H9 (cell line): Measurements from ENCODE around the gene ZNF44. TPM values are rescaled to one million over a fixed set of nuclear protein-coding genes. Genes with fewer than 3 reads are reported as not detected.

Experiments used
- DNase-seq: peaks from one replicate; pipeline ENCODE4 v3.0.0-alpha.2; 2017
- H2AFZ ChIP-seq: one replicate; pipeline ENCODE4 v1.6.1; 2013; ENCODE audit warnings: mild to moderate bottlenecking, low read length, control low read depth, moderate library complexity
- H2AK5ac ChIP-seq: 2 replicates; pipeline ENCODE4 v1.6.1; 2013; ENCODE audit warnings: low read length, control low read depth, mixed read lengths; ENCODE audit not compliant: insufficient read length
- H2BK120ac ChIP-seq: one replicate; pipeline ENCODE4 v1.6.1; 2013; ENCODE audit warnings: low read depth, mild to moderate bottlenecking, low read length, control low read depth, inconsistent platforms; ENCODE audit not compliant: poor library complexity, severe bottlenecking
- H2BK12ac ChIP-seq: 2 replicates; pipeline ENCODE4 v1.6.1; 2013; ENCODE audit warnings: low read length, control low read depth, mixed read lengths, low read depth; ENCODE audit not compliant: insufficient read length
- H2BK15ac ChIP-seq: 2 replicates; pipeline ENCODE4 v1.6.1; 2013; ENCODE audit warnings: low read depth, low read length, control low read depth
- H2BK20ac ChIP-seq: one replicate; pipeline ENCODE4 v1.6.1; 2013; ENCODE audit warnings: low read depth, mild to moderate bottlenecking, low read length, control low read depth, inconsistent platforms; ENCODE audit not compliant: poor library complexity, severe bottlenecking
- H2BK5ac ChIP-seq: 2 replicates; pipeline ENCODE4 v1.6.1; 2013; ENCODE audit warnings: low read length, control low read depth, mixed read lengths; ENCODE audit not compliant: insufficient read length
- H3K14ac ChIP-seq: 2 replicates; pipeline ENCODE4 v1.6.1; 2013; ENCODE audit warnings: low read length, control low read depth; ENCODE audit not compliant: insufficient read depth
- H3K18ac ChIP-seq: 2 replicates; pipeline ENCODE4 v1.6.1; 2013; ENCODE audit warnings: low read depth, mild to moderate bottlenecking, mixed read lengths, low read length, control low read depth; ENCODE audit not compliant: insufficient read length
- H3K23ac ChIP-seq: 2 replicates; pipeline ENCODE4 v1.6.1; 2013; ENCODE audit warnings: low read length, control low read depth, mixed read lengths, low read depth; ENCODE audit not compliant: insufficient read length
- H3K23me2 ChIP-seq: 2 replicates; pipeline ENCODE4 v1.6.1; 2013; ENCODE audit warnings: low read depth, mild to moderate bottlenecking, mixed read lengths, low read length, control low read depth; ENCODE audit not compliant: insufficient read length, poor library complexity, severe bottlenecking
- H3K27ac ChIP-seq: 2 replicates; pipeline ENCODE4 v1.5.1; 2013; ENCODE audit warnings: low read length, control low read depth, mixed read lengths, low read depth; ENCODE audit not compliant: insufficient read length
- H3K27me3 ChIP-seq: 2 replicates; pipeline ENCODE4 v1.6.1; 2013; ENCODE audit warnings: low read length, control low read depth, inconsistent platforms; ENCODE audit not compliant: insufficient read depth
- H3K4ac ChIP-seq: 2 replicates; pipeline ENCODE4 v1.6.1; 2013; ENCODE audit warnings: low read depth, mild to moderate bottlenecking, control low read depth, inconsistent platforms, low read length, moderate library complexity
- H3K4me1 ChIP-seq: 2 replicates; pipeline ENCODE4 v1.6.1; 2013; ENCODE audit warnings: low read length, control low read depth, inconsistent platforms; ENCODE audit not compliant: insufficient read depth
- H3K4me2 ChIP-seq: 2 replicates; pipeline ENCODE4 v1.6.1; 2013; ENCODE audit warnings: low read length, control low read depth, mixed read lengths; ENCODE audit not compliant: insufficient read length, insufficient read depth
- H3K56ac ChIP-seq: 2 replicates; pipeline ENCODE4 v1.6.1; 2013; ENCODE audit warnings: low read depth, mild to moderate bottlenecking, mixed read lengths, low read length, control low read depth; ENCODE audit not compliant: insufficient read length
- H3K79me1 ChIP-seq: 2 replicates; pipeline ENCODE4 v1.6.1; 2013; ENCODE audit warnings: low read depth, mild to moderate bottlenecking, moderate library complexity, low read length, control low read depth, inconsistent platforms; ENCODE audit not compliant: insufficient read depth, poor library complexity, severe bottlenecking
- H3K79me2 ChIP-seq: 2 replicates; pipeline ENCODE4 v1.6.1; 2013; ENCODE audit warnings: low read length, control low read depth, inconsistent platforms; ENCODE audit not compliant: insufficient read depth
- H3K9ac ChIP-seq: 2 replicates; pipeline ENCODE4 v1.6.1; 2013; ENCODE audit warnings: low read length, control low read depth, mixed read lengths; ENCODE audit not compliant: insufficient read length; ENCODE audit errors: extremely low read depth
- H3K9me3 ChIP-seq: one replicate; pipeline ENCODE4 v1.6.1; 2013; ENCODE audit warnings: low read depth, low read length, inconsistent platforms; ENCODE audit not compliant: control insufficient read depth
- H3T11ph ChIP-seq: one replicate; pipeline ENCODE4 v1.6.1; 2013; ENCODE audit warnings: mild to moderate bottlenecking, low read length, control low read depth, inconsistent platforms
- H4K20me1 ChIP-seq: one replicate; pipeline ENCODE4 v1.6.1; 2013; ENCODE audit not compliant: control insufficient read depth, insufficient read length, insufficient read depth
- H4K5ac ChIP-seq: 2 replicates; pipeline ENCODE4 v1.6.1; 2013; ENCODE audit warnings: low read depth, mild to moderate bottlenecking, mixed read lengths, low read length, control low read depth; ENCODE audit not compliant: insufficient read length
- H4K8ac ChIP-seq: replicated peaks from 2 replicates; pipeline ENCODE4 v1.6.1; 2013; ENCODE audit warnings: low read length, control low read depth, mixed read lengths, low read depth; ENCODE audit not compliant: insufficient read length
- H4K91ac ChIP-seq: 2 replicates; pipeline ENCODE4 v1.6.1; 2013; ENCODE audit warnings: low read depth, mild to moderate bottlenecking, moderate library complexity, mixed read lengths, low read length, control low read depth; ENCODE audit not compliant: insufficient read length
- H3K27ac Mint-ChIP-seq, 3 experiments: 2 replicates in 2 of 3; 3 replicates in 1 of 3; pipeline ENCODE4 v1.8.0; 2020 to 2021; ENCODE audit warnings: mixed read lengths in 3 of 3, mild to moderate bottlenecking in 1 of 3, moderate library complexity in 1 of 3
- H3K27me3 Mint-ChIP-seq: 2 replicates; pipeline ENCODE4 v1.8.0; 2021; ENCODE audit warnings: low read depth, mild to moderate bottlenecking, moderate library complexity, mixed read lengths
- H3K36me3 Mint-ChIP-seq, 3 experiments: 2 replicates in 2 of 3; 3 replicates in 1 of 3; pipeline ENCODE4 v1.8.0; 2020 to 2021; ENCODE audit warnings: low read depth in 3 of 3, mixed read lengths in 3 of 3; ENCODE audit not compliant: insufficient read depth in 1 of 3
- H3K4me1 Mint-ChIP-seq, 2 experiments: 2 replicates each; pipeline ENCODE4 v1.8.0; 2020; ENCODE audit warnings: mixed read lengths in 2 of 2
- H3K4me3 Mint-ChIP-seq, 2 experiments: 2 replicates in 1 of 2; 3 replicates in 1 of 2; pipeline ENCODE4 v1.8.0; 2020 to 2021; ENCODE audit warnings: mild to moderate bottlenecking in 2 of 2, mixed read lengths in 2 of 2, moderate library complexity in 1 of 2
- H3K9me3 Mint-ChIP-seq, 2 experiments: 2 replicates in 1 of 2; 3 replicates in 1 of 2; pipeline ENCODE4 v1.8.0; 2020; ENCODE audit warnings: mild to moderate bottlenecking in 2 of 2, mixed read lengths in 2 of 2, moderate library complexity in 1 of 2
- CTCF ChIP-seq: fragments of 200-600 bp; sonication (generic); conservative IDR thresholded peaks from 3 replicates; pipeline ENCODE4 v1.8.0; 2021; ENCODE audit warnings: antibody characterized with exemption, mild to moderate bottlenecking
- WGBS: extraction: QIAGEN DNeasy Blood & Tissue Kit; methylation state at CpG from one replicate; pipeline ENCODE4 v1.1.7; 2013; ENCODE audit warnings: missing lambda C conversion rate, low lambda C conversion rate, mixed read lengths; ENCODE audit not compliant: insufficient read length; ENCODE audit errors: extremely low coverage; 5-methylcytosine and 5-hydroxymethylcytosine counted together
- total RNA-seq: library from RNA; stranded (reverse); gene quantifications from 2 replicates; pipeline ENCODE4 v1.2.1, GENCODE V29; 2021

The ZNF44 gene
- total RNA-seq, 1 experiment from 2014 or later, result 6.9 TPM

- Histone ChIP-seq H4K8ac (no peak overlapping the region), H3K9me3 (no peaks in the 10 kb centered on the region), H2BK15ac (no peak overlapping the region), H2BK12ac (no peak overlapping the region), H3K23ac (no peak overlapping the region), H2BK120ac (no peak overlapping the region), H3K4ac (no peak overlapping the region), H3K4me1 (no peaks in the 10 kb centered on the region), H3K56ac (no peak overlapping the region), H3K79me1 (no peaks in the 10 kb centered on the region), H3K79me2 (no peaks in the 10 kb centered on the region; the same call in 1 of the 2 replicates), H2AFZ (no peak overlapping the region), H2BK5ac (no peak overlapping the region), H4K91ac (no peak overlapping the region), H3K4me2 (no peak overlapping the region), H3K14ac (no peak overlapping the region), H3K9ac (no peak overlapping the region), H4K20me1 (no peaks in the 10 kb centered on the region), H2AK5ac (no peak overlapping the region), H3T11ph (no peak overlapping the region), H3K27me3 (no peaks in the 10 kb centered on the region), H3K23me2 (no peaks in the 10 kb centered on the region), H3K27ac (no peak overlapping the region), H2BK20ac (no peak overlapping the region), H3K18ac (no peak overlapping the region), H4K5ac (no peak overlapping the region)
- Mint-ChIP-seq H3K36me3 (peaks cover 15 to 33% (median 26%) of the 10 kb centered on the region in 3 experiments), H3K4me3 (no peak overlapping the region), H3K27me3 (no peaks in the 10 kb centered on the region), H3K9me3 (peaks cover 10 to 22% of the 10 kb centered on the region in 2 experiments; a peak in 4 of 5 replicates), H3K27ac (no peak overlapping the region), H3K4me1 (peaks cover 0 to 2% of the 10 kb centered on the region in 2 experiments; a peak in 2 of 4 replicates)
- no CpG with 5 or more reads among the region's 1 CpG for WGBS
- no peak for TF ChIP-seq CTCF
- DNase-seq, result no peak
Observed at GRCh38 chr19:12287958-12288500, 6.7 kb downstream of the ZNF44 start.
